H4 (cell line): ENCODE data around the gene CERS4. TPM values are rescaled to one million over a fixed set of nuclear protein-coding genes. Genes with fewer than 3 reads are reported as not detected.
"Not testable (repeated sequence)": the region's sequence is repeated elsewhere in the genome, so short reads cannot be mapped to it uniquely, and the experiment has no call there.

Experiments used
- DNase-seq: peaks from one replicate; pipeline ENCODE4 v3.0.0-alpha.2; 2015; ENCODE audit warnings: low spot score
- total RNA-seq: library from RNA; depleted of rRNA; stranded (reverse); fragments of >200 nt; shearing (Covaris generic); gene quantifications from 2 replicates; pipeline ENCODE4 v1.2.3, GENCODE V29; 2014

CERS4 gene
- total RNA-seq, 1 experiment from 2014 or later, result 13.9 TPM

DNA sequence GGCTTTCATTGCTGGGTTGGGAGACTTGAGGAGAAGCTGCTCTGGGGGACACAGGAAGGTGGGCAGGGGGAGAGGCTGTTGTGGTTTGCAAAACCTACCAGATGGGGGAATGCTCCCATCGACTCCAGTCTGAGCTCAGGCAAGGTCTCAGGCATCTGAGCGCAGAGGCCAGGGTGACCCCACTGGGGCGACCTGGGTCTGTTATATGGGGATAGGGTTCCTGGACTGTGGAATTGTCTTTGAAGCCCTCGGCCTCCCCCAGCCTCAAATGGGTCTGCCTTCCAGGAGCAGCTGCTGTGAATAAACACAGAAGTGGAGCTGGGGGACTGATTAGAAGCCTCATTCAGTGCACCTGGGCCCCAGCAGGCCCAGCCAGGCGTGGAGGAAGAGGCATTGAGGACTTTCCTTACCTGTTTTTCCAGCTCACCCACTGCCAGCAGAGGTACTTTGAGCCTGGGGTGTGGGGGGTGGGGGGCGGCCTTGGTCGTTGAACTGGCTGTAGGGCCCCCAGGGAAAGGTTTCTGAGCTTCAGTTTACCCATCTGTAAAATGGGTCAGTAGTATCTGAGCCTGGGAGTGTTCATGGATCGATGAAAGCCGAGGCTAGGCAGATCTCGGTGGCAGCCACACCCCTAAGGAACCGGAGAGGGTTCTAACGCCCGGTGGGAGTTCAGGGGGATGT, 1.4 kb downstream of the CERS4 start:
- DNase-seq, result no peak

DNA sequence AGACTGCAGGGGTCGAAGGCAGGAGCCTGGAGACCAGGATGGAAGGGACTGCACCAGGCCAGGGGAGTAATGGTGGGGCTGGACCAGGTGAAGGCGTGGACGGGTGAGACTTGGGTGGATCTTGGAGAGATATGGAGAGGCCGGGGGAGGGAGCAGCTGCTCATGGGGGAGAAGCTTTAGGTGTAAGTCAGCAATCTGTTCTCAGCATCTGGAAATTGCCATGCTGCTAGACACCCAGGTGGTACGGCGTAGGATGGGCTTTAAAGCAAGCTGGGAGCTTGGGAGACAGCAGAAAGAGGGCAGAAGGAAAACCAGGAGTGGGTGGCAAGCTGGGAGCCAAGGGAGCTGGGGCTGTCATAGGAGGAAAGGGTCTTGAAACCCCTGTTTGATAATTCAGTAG, 3.0 kb downstream of the CERS4 start:
- DNase-seq, result no peak

DNA sequence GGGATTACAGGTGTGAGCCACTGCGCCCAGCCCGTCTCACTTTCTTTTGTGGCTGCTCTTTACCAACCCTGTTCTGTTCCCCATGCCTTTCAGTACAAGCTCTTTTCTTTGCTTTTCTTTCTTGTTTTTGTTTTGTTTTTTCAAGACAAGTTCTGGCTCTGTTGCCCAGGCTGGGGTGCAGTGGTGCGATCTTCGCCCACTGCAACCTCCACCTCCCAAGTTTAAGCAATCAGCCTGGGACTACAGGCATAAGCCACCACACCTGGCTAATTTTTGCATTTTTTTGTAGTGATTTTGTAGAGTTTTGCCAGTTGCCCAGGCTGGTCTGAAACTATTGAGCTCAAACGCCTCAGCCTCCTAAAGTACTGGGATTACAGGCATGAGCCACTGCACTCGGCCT, 3.7 kb downstream of the CERS4 start:
- no peak for DNase-seq

DNA sequence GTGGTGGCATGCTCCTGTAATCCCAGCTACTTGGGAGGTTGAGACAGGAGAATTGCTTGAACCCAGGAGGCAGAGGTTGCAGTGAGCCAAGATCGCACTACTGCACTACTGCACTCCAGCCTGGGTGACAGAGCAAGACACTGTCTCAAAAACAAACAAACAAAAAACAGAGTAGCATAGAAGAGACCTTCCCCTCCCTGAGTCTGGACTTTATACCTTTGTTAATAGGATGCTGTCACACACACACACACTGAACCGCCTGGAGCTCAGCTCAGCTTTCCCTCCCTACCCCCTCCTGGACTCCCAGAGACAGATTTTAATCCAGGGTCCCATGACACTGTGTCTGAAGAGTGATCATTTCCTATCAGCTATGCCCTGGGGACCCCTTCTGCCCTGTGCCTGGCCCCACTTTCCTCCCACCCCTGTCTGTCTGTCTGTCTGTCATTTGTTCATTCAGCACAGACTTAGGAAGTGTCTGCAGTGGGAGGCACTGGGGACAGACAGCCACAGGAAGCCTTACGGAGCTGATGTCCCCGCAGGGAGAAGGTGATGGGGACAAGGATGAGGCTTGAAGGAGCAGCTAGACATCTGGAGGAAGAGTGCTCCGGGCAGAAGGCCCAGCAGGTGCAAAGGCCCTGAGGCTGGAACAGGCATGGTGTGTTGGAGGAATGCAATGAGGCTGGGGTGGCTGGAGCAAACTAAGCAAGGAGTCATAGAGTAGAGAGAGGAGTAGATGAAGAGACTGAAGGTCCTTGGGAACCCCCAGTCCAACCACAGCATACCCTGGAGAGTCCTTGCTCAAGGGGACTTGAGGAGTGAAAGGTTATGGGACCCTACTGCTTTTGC, 4.9 kb downstream of the CERS4 start:
- no peak for DNase-seq

DNA sequence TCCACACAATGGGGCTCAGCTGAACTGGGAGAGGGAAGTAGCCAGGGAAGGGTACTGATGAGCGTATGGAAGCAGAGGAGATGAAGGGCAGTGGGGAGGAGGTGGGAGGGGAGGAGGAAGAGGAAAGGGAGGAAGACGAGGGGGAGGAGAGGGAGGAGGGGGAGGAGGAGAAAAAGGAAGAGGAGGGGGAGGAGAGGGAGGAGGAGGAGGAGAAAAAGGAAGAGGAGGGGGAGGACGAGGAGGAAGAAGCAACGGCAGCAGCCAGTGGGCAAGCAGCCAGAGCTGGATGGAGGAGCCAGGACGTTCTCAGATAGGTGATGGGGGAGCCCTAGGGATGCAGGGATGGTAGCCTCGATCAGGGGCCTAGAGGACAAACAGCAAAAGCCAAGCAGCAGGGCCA, 5.6 kb downstream of the CERS4 start:
- DNase-seq, result no peak

DNA sequence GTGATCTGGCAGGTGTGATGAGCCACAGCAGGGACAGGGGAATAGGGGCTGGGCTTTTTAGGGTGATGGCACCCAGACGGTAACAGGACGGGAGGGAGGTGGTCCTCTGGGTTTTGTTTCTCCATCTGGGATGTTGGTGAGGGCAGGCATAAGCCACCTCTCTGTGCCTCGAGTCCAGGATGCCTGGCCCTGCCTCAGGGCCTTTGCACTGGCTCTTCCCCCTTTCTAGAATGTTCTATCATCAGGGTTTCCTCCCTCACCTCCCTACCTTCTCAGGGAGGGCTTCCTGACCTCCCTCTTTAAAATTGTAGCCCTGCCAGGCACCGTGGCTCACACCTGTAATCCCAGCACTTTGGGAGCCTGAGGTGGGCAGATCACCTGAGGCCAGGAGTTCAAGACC, 6.6 kb downstream of the CERS4 start:
- no peak for DNase-seq

DNA sequence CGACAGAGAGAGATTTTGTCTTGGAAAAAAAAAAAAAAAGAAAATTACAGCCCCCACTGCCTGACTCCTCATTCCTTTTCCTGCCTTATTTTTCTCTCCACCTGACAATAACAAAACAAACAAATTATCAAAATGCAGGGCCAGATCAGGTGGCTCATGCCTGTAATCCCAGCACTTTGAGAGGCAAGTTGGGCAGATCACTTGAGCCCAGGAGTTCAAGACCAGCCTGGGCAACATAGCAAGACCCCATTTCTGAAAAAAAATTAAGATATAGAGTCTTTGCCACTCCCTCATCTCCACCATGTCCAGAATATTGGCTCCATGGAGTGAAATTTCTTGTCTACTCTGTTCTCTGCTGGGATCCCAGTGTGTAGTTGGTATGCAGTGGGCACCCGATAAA, 7.2 kb downstream of the CERS4 start:
- DNase-seq, result no peak

DNA sequence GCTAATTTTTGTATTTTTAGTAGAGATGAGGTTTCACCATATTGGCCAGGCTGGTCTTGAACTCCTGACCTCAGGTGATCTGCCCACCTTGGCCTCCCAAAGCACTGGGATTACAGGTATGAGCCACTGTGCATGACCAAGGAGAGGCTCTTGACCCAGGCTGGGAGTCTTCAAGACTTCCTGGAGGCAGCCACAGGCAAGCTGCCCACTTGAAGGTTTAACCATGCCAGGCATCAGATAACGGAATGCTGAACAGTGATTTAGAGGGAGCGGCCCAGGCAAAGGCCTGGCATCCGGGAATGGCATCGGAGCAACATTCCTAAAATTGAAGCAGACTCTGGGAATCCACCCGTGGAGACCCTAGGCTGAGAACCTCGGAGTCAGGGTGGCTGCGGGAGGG, 9.0 kb downstream of the CERS4 start:
- not testable (repeated sequence) for DNase-seq

DNA sequence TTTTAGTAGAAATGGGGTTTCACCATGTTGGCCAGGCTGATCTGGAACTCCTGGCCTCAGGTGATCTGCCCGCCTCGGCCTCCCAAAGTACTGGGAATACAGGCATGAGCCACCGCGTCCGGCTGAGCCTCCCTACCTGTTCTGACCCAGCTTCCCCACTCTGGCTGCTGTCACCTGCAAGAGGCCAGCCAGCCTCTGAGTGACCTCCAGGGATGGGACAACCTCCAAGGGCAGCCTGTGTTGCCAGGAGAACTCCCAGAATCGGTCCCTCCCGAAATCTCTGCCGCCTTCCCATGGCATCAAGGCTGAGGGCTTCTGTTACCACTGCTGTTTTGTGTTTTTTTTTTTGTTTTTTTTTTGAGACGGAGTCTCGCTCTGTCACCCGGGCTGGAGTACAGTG, 11.3 kb downstream of the CERS4 start:
- no peak for DNase-seq

DNA sequence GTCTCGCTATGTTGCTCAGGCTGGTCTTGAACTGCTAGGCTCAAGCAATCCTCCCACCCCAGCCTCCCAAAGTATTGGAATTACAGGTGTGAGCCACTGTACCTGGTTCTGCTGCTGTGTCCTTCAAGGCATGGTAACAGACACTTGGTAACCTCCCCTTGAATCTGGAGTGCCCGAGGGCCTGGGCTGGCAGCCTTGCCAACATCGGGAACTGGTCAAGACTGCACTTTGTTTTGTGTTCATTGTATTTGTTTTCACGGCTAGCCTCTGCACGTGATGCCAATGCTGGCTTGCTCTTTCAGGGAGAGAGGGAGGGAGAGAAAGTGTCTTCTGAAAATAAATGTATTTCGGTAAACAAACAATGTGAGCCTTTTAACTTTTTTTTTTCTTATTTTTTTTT, 12.0 kb downstream of the CERS4 start:
- no peak for DNase-seq

DNA sequence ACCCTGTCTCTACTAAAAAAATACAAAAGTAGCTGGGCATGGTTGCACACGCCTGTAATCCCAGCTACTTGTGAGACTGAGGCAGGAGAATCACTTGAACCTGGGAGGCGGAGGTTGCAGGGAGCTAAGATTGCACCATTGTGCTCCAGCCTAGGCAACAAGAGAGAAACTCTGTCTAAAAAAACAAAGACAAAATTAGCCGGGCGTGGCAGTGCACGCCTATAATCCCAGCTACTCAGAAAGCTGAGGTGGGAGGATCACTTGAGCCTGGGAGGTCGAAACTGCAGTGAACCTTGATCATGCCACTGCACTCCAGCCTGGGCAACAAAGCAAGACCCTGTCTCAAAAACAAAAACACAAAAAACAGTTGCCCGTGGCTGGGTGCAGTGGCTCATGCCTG, 14.3 kb downstream of the CERS4 start:
- DNase-seq, result not testable (repeated sequence)

DNA sequence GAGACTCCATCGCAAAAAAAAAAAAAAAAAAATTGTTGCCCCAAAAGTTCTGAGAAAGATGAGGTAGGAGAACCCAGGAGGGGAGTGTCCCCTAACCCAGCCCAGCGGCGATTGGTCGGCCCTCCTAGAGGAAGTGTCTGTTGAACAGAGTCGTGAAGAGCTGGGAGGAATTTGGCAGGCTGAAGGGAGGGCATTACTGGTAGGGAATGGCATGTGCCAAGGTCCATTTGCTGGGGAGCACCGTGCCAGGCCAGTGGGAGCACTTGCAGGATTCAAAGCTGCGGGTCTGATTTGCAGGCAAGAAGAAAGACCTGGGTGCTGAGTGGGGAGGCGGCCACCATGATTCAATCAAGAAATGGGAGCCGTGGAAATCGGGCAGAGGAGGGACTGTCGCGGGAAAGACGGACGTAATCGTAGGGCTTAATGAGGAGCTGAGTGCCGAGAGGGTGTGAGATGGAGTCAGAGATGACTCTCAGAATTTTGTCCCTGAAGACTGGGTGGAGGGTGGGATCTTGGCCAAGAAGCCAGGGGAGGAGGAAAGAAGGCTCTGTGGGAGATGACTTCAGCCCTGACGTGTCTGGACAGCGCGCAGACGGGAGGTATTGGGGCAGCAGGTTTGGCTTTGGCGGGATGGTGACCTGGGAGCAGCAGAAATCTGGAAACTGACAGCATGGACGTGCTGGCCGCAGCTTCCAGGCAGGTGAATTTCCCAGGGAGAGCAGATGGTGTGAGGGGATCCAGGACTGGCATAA, 15.4 kb downstream of the CERS4 start:
- DNase-seq, result no peak

DNA sequence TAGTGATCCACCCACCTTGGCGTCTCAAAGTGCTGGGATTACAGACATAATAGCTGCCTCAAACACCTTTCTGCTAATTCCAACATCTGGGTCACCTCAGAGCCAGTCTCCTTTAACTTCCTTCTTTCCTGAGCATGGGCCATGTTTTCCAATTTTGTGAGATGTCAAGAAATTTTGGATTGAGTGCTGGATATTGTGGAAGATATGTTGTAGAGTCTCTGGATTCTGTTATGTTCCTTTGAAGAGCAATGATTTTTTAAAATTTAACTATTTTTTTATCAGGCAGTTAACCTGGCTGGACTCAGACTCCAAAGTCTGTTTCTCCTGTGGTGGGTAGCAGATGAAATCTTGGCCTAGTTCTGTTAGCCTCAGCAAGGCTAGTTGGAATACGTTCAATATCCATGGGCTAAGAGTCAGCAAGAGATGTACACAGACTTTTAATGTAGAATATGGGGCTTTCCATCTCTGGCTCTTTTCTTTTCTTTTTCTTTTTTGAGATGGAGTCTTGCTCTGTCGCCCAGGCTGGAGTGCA, 22.0 kb downstream of the CERS4 start:
- no peak for DNase-seq

DNA sequence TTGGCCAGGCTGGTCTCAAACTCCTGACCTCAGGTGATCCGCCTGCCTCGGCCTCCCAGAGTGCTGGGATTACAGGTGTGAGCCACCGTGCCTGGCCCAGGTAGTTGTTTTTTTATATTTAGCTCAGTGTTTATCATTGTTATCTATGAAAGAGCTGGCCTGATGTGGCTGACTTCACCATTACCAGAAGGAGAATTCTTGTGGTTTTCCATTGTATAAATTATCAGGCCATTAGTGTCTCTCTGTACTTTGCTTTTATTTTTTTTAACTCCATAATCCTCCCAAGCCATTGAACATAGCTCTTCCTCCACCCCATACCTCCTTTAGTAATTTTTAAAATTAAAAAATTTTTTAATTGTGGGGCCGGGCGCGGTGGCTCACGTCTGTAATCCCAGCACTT, 24.2 kb downstream of the CERS4 start:
- peak; percentile 44 for DNase-seq

DNA sequence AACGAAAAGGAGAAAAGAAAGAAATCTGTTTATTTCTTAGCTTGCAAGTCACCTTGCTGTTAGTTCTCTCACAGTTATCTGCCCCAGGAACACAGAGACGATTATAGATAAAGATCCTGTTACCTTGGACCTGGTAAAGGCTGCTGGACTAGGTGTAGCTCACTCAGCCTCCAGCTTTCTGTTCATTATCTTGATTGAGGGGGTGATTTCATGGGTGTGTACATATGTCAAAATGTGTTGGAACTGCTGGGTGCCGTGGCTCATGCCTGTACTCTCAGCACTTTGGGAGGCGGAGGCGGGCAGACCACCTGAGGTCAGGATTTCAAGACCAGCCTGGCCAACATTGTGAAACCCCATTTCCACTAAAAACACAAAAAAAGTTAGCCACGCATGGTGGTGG, 27.9 kb downstream of the CERS4 start:
- DNase-seq, result no peak

DNA sequence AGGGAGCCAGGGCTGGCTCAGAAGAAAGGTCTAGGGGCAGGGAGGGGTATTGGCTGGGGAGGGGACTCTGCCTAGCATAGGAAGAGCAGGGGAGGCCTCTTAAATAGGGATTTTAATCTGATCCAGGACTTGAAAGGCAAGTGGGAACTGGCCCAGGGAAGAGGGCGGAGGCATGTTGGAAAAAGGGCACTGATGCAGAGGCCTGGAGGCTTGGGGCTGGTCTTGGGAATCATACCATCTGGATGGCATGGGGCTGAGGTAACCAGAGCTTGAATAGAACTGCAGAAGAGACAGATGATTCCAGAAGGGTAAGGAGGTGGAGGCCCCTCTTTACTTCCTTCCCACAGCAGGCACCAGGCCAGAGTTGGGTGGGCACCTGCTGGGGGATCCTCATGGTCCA, 29.1 kb downstream of the CERS4 start:
- no peak for DNase-seq

DNA sequence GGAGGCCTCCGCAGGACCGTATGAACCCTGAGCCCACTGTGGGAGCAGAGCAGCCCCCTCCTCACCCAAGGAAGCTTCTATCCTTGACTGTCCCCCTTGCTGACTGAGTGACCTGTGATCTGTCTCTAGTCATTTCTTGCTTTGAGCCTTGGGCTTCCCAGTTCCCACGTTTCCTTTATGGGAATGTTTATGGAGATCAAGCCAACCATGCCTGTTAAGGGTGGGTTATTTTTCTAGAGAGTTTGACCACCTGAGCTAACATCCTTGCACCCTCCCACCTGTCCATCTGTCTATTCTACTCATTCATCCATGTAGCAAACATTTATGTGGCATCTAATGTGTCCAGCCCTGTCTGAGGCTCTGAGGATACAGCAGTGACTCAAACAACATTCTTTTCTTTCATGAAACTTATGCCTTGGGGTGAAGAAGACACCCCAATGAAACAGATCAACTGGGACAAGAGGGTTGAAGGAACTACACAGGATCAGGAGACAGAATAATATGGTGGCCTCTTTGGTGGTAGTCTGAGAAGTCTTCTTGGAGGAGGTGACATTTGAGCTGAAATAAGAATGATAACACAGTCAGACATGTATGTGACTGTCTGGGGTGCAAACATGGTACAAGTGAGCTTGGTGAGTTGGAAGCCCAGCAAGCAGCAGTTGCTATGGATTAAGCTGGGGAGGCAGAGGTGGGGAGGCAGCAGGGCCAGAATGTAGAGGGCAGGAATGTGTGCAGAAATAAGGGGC, 30.5 kb downstream of the CERS4 start:
- no peak for DNase-seq

DNA sequence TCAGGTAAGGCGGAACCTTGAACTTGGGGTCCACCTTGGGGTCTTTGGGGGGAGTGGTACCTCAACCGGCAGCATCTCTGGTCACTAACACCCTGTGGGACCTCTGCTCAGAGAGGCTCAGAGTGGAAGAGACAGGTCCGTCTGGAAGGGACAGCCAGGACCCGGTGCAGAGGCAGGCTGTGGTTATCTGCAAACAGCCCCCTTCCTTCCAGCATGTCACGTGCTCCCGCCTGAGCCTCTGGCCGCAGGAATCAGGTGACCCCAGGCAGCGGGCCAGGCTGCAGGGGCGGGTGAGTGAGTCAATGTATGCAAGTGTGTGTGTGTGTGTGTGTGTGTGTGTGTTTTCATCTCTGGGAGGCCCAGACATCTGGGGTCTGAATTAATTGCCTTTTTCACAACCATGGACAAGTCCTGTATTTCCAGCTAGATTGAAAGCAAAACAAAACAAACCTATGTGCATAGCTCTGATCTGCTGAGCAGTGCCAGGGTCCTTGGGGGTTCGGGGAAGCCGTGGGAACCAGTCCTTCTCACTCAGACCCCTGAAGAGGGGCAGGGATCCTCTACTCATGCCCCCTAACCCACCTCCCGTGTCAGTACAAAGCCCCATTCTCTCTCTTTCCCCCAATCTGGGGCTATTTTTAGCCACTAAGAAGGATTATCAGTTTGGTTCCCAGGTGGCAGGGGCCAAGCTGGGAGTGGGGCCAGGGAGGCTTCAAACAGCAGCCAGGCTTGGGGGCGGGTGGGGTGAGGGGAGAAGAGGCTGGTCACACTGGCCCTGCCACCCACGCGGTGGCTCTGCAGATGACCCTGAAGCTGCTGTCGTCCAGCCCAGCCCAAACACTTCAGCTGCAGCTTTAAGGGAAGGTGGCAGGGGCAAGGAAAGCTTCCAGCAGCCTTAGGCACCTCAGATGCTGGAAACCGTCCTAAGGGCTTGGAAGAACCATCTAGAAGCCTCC, 31.4 kb downstream of the CERS4 start:
- DNase-seq, result peak; percentile 97

DNA sequence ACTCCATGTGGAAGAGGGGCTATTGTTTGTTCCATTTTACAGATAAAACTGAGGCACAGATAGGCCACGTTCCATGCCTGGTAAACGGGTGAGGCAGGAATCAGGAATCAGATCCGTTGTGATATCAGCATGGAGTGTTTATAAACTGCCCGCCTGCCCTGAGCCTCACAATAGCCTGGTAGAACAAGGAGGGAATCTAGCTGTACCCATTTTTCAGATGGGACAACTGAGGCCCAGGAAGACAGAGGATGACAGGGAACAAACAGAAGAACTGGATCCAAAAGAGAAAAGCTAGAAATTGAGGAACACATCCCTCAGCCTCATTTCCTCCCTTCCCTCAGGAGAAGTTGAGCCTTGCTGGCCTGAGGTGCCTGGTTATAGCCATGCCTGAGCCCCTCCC, 32.5 kb downstream of the CERS4 start:
- no peak for DNase-seq

DNA sequence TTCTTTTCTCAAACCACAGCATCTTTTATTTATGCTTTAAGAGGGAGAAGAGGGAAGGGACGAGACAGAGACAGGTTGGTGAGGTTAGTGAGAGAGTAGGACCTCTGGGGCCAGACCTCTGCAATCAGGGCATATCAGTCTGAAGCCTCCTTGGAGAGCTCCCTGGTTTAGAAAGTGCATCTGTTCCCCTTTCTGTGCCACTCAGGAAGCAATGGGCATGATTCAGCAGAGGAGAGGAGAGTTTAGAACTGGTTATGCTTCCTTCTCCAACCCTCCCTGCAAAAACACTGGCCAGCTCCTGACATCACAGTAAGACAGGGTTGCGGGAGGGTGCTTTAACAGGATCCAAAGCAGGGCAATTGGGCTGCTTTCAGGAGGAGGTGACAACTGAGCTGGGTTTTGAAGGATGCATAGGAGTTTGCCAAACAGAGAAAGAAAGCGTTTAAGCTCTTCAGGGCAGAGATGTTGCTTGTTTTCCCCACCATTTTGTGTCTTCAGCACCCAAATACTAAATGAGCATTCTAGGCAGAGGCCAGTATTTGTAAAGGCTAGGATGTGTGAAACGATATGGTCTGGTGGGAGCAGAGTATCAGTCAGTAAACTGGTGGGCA, 33.1 kb downstream of the CERS4 start:
- DNase-seq, result no peak
